ENCODE measurements around the gene EIPR1. TPM values are rescaled to one million over a fixed set of nuclear protein-coding genes. Genes with fewer than 3 reads are reported as not detected.

The EIPR1 gene
- total and polyA plus RNA-seq, 10 of the 15 experiments (the other 5 are each of a cell fraction or from before 2014, with no cell fraction given): 23.6 to 61.2 (median 42.2) TPM

GRCh38 chr2:3396920-3397559 is 19.4 kb upstream of the EIPR1 start:
- in situ Hi-C loops (cut with MboI): no loop called here
- ChIA-PET RAD21 (ENCODE audit: unreplicated experiment) (interaction anchor here (1.3 kb wide), 1 partner anchor 19 kb away, joined by 4 read pairs; the partner anchor contains the start of gene EIPR1), SMC1A (ENCODE audit: uncharacterized antibody, unreplicated experiment) (interaction anchor here (0.6 to 4.4 kb wide), 4 partner anchors 12 to 383 kb away, joined by 3 to 18 read pairs (median 4); partner anchors contain the start of gene EIPR1), CTCF (interaction anchor here (1.2 to 2.8 kb wide), 4 partner anchors 9 to 27 kb away, joined by 3 to 10 read pairs (median 4); partner anchors contain the start of gene TRAPPC12), POLR2A (interaction anchor here (1.0 to 1.2 kb wide), 2 partner anchors 12 to 19 kb away, joined by 3 to 4 read pairs; partner anchors contain the start of gene EIPR1)
- no peak overlapping the region for H3K4me3 ChIP-seq
- H3K4me1 ChIP-seq (ENCODE audit: control insufficient read depth, insufficient read depth, low read length): no peaks in the 10 kb centered on the region
- H3K79me2 ChIP-seq (ENCODE audit: control insufficient read depth, insufficient read depth, low read length): peaks cover 2% of the 10 kb centered on the region
- peaks cover 5 to 8% of the 10 kb centered on the region in 2 experiments for H3K36me3 ChIP-seq (ENCODE audit: control insufficient read depth in 2 of 2, insufficient read depth in 2 of 2, low read length in 1 of 2)
- H3K9me3 ChIP-seq (replicated peaks; ENCODE audit: control insufficient read depth, insufficient read depth, low read length): peaks cover 15% of the 10 kb centered on the region; the same call in 2 of the 3 replicates
- TF ChIP-seq CBX5 (IDR thresholded peaks at IDR 0.05; ENCODE audit: low read depth) (peak; percentile 60; the same call in 1 of the 2 replicates), IRF3 (IDR thresholded peaks at IDR 0.05) (no peak)
- H3K9ac ChIP-seq (ENCODE audit: control insufficient read depth, insufficient read depth, low read length): no peak overlapping the region
- no peak overlapping the region for H3K4me2 ChIP-seq (ENCODE audit: control insufficient read depth, insufficient read depth)
- FAIRE-seq: peak; percentile 7
- H2AFZ ChIP-seq (ENCODE audit: control insufficient read depth, low read depth, low read length): no peak overlapping the region
- BruUV-seq (replicated peaks): no TSS peak
- 94% methylated on average over 1 of the region's 1 CpG for WGBS (ENCODE audit: insufficient coverage, insufficient replicate concordance, low lambda C conversion rate, missing lambda C conversion rate)
- no peak for ATAC-seq
- no peaks in the 10 kb centered on the region for H3K27me3 ChIP-seq (replicated peaks in 1 of 2; ENCODE audit: control insufficient read depth in 2 of 2, insufficient read depth in 2 of 2, low read length in 1 of 2)
- intact Hi-C loops (cut with micrococcal nuclease; ENCODE audit: unreplicated experiment): no loop called here
- H3K27ac ChIP-seq (ENCODE audit: control insufficient read depth, insufficient read depth): no peak overlapping the region
- no peak for DNase-seq (ENCODE audit: low read depth, low spot score)
- no peaks in the 10 kb centered on the region for H4K20me1 ChIP-seq (ENCODE audit: control insufficient read depth, insufficient read depth)

GRCh38 chr2:3392216-3392615 is 14.6 kb upstream of the EIPR1 start:
- no peak overlapping the region for H3K4me3 ChIP-seq
- H3K79me2 ChIP-seq (ENCODE audit: control insufficient read depth, insufficient read depth, low read length): peaks cover under 1% of the 10 kb centered on the region
- H3K9ac ChIP-seq (ENCODE audit: control insufficient read depth, insufficient read depth, low read length): no peak overlapping the region
- no peaks in the 10 kb centered on the region for H4K20me1 ChIP-seq (ENCODE audit: control insufficient read depth, insufficient read depth)
- intact Hi-C loops (cut with micrococcal nuclease; ENCODE audit: unreplicated experiment): no loop called here
- ChIA-PET CTCF (no interaction called here), POLR2A (no interaction called here), SMC1A (ENCODE audit: uncharacterized antibody, unreplicated experiment) (interaction anchor here (0.8 kb wide), 1 partner anchor 10 kb away, joined by 5 read pairs; no protein-coding TSS in a partner anchor), RAD21 (ENCODE audit: unreplicated experiment) (no interaction called here)
- H3K27ac ChIP-seq (ENCODE audit: control insufficient read depth, insufficient read depth): no peak overlapping the region
- no TSS peak for BruUV-seq (replicated peaks)
- peaks cover 12 to 22% of the 10 kb centered on the region in 2 experiments; a peak in 3 of 4 replicates for H3K36me3 ChIP-seq (ENCODE audit: control insufficient read depth in 2 of 2, insufficient read depth in 2 of 2, low read length in 1 of 2)
- 96% methylated on average over 4 of the region's 4 CpGs for WGBS (ENCODE audit: insufficient coverage, insufficient replicate concordance, low lambda C conversion rate, missing lambda C conversion rate)
- FAIRE-seq (no peak), ATAC-seq (no peak), DNase-seq (ENCODE audit: low read depth, low spot score) (no peak)
- H3K4me2 ChIP-seq (ENCODE audit: control insufficient read depth, insufficient read depth): no peak overlapping the region
- in situ Hi-C loops (cut with MboI): no loop called here
- H3K27me3 ChIP-seq (replicated peaks in 1 of 2; ENCODE audit: control insufficient read depth in 2 of 2, insufficient read depth in 2 of 2, low read length in 1 of 2): no peaks in the 10 kb centered on the region
- no peak overlapping the region for H2AFZ ChIP-seq (ENCODE audit: control insufficient read depth, low read depth, low read length)
- peaks cover 11% of the 10 kb centered on the region; the same call in 2 of the 3 replicates for H3K9me3 ChIP-seq (replicated peaks; ENCODE audit: control insufficient read depth, insufficient read depth, low read length)
- H3K4me1 ChIP-seq (ENCODE audit: control insufficient read depth, insufficient read depth, low read length): no peaks in the 10 kb centered on the region
- TF ChIP-seq USF1 (IDR thresholded peaks at IDR 0.05; ENCODE audit: borderline replicate concordance, extremely low read length, insufficient read depth, low read depth, low read length) (no peak), POLR2AphosphoS2 (IDR thresholded peaks at IDR 0.05; ENCODE audit: low read depth, low read length) (no peak), YY1 (IDR thresholded peaks at IDR 0.05; ENCODE audit: low read depth, low read length) (no peak), YBX1 (IDR thresholded peaks at IDR 0.05) (no peak), EED (IDR thresholded peaks at IDR 0.05; ENCODE audit: low read depth) (no peak), CBX5 (IDR thresholded peaks at IDR 0.05; ENCODE audit: low read depth) (no peak), IRF4 (IDR thresholded peaks at IDR 0.05; ENCODE audit: low read depth, low read length) (no peak), ZNF592 (IDR thresholded peaks at IDR 0.05) (no peak)
